Neural progenitor cell (in vitro differentiated cells): ENCODE measurements around the gene EPB41.

Experiments used
- EZH2 ChIP-seq: fragments of 200-600 bp; sonication (generic); IDR thresholded peaks from 2 replicates; pipeline ENCODE4 v1.6.1; 2017; ENCODE audit warnings: antibody characterized with exemption, mild to moderate bottlenecking, moderate library complexity
- EZH2phosphoT487 ChIP-seq: fragments of 200-600 bp; sonication (generic); IDR thresholded peaks from 2 replicates; pipeline ENCODE4 v1.6.1; 2017; ENCODE audit warnings: antibody characterized with exemption
- TF ChIP-seq, protein P1 (sequence below): fragments of 200-600 bp; sonication (generic); IDR thresholded peaks from 2 replicates; pipeline ENCODE4 v1.5.1; 2017; ENCODE audit warnings: antibody characterized with exemption, mild to moderate bottlenecking

DNA sequence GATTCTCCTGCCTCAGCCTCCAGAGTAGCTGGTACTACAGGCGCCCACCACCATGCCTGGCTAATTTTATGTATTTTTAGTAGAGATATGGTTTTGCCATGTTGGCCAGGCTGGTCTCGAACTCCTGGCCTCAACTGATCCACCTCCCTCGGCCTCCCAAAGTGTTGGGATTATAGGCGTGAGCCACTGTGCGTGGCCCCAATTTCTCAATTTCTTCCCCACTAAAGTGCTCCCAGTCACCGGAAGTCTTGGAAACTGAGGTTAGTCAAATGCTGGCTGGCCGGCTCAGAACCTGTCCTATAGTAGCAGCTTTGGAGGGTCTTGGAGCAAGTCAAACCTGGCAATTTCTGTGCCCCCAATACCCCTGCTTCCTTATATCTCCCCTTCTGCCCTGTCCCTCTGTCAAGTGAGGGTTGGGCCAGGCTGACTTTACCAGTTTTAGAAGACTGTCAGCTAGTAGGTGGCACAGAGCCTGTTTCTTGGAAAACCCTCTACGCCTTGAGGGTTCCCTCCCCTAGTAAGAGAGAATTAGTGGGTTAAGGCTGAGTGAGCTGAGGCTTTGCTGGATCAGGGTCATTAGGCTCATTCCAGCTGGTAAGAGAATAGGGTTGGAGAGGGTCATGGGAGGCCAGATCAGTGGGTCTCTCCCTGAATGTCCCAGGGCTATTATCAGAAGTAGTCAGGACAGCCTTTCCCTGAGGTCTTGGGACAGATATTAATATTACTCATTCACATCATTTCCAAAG is 8.3 kb upstream of the EPB41 start:
- TF ChIP-seq, protein P1, sequence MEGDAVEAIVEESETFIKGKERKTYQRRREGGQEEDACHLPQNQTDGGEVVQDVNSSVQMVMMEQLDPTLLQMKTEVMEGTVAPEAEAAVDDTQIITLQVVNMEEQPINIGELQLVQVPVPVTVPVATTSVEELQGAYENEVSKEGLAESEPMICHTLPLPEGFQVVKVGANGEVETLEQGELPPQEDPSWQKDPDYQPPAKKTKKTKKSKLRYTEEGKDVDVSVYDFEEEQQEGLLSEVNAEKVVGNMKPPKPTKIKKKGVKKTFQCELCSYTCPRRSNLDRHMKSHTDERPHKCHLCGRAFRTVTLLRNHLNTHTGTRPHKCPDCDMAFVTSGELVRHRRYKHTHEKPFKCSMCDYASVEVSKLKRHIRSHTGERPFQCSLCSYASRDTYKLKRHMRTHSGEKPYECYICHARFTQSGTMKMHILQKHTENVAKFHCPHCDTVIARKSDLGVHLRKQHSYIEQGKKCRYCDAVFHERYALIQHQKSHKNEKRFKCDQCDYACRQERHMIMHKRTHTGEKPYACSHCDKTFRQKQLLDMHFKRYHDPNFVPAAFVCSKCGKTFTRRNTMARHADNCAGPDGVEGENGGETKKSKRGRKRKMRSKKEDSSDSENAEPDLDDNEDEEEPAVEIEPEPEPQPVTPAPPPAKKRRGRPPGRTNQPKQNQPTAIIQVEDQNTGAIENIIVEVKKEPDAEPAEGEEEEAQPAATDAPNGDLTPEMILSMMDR, result no peak
- TF ChIP-seq EZH2, result no peak
- TF ChIP-seq EZH2phosphoT487, result no peak
